B cell (primary cell): ENCODE data around the gene THADA. TPM values are rescaled to one million over a fixed set of nuclear protein-coding genes. Genes with fewer than 3 reads are reported as not detected.

Source experiments
- ATAC-seq: fragments of 200-7000 bp; cut with Tn5 transposase; one replicate; pipeline ENCODE4 v1.10.0; 2021; ENCODE audit warnings: low read depth, mild to moderate bottlenecking, moderate number of reproducible peaks, moderate library complexity
- CTCF ChIA-PET: fragments of 350-600 bp; sonication (Branson Sonifier 250); formaldehyde crosslinking; loops from one replicate; lab custom pipeline; 2021; ENCODE audit warnings: antibody characterized with exemption, inconsistent platforms; lab: Charles Lee
- POLR2A ChIA-PET: fragments of 350-600 bp; sonication (Branson Sonifier 250); formaldehyde crosslinking; loops from one replicate; lab custom pipeline; 2021; ENCODE audit warnings: antibody characterized with exemption; lab: Charles Lee
- DNase-seq: peaks from one replicate; pipeline ENCODE4 v3.0.0; 2013
- H2AFZ ChIP-seq: 2 replicates; pipeline ENCODE4 v1.6.1; 2012; ENCODE audit warnings: mild to moderate bottlenecking, low read depth, low read length; ENCODE audit not compliant: insufficient read depth, poor library complexity, severe bottlenecking
- H3K27ac ChIP-seq, 2 donors: 1 replicate in 1 of 2; 2 replicates in 1 of 2; pipeline ENCODE4 v1.5.1; 2012 to 2013; ENCODE audit warnings: low read length in 2 of 2, mild to moderate bottlenecking in 2 of 2, moderate library complexity in 1 of 2
- H3K27me3 ChIP-seq, 4 experiments: fragments of 200-600 bp in 1 of 4; sonication (generic) in 1 of 4; replicated peaks in 1 of 4; 1 replicate in 2 of 4; 2 replicates in 2 of 4; pipeline versions ENCODE4 v1.6.1 to v1.7.0; 2013 to 2016; ENCODE audit warnings: low read length in 3 of 4, mild to moderate bottlenecking in 2 of 4, mixed read lengths in 1 of 4, moderate library complexity in 1 of 4; ENCODE audit not compliant: insufficient read depth in 4 of 4, control insufficient read depth in 3 of 4; ENCODE audit errors: control extremely low read depth in 1 of 4
- H3K36me3 ChIP-seq, 2 experiments: replicated peaks in 1 of 2; 1 replicate in 1 of 2; 2 replicates in 1 of 2; pipeline versions ENCODE4 v1.6.1 to v1.7.1; 2013; ENCODE audit warnings: low read length in 1 of 2; ENCODE audit not compliant: insufficient read depth in 2 of 2, control insufficient read depth in 1 of 2; ENCODE audit errors: control extremely low read depth in 1 of 2, extremely low read depth in 1 of 2
- H3K4me1 ChIP-seq, 2 donors: fragments of 200-600 bp in 1 of 2; sonication (generic) in 1 of 2; 1 replicate in 1 of 2; 2 replicates in 1 of 2; pipeline versions ENCODE4 v1.5.1 to v1.6.1; 2013 to 2017; ENCODE audit warnings: low read length in 2 of 2; ENCODE audit not compliant: control insufficient read depth in 2 of 2, insufficient read depth in 2 of 2
- H3K4me2 ChIP-seq: replicated peaks from 2 replicates; pipeline ENCODE3; 2012; ENCODE audit warnings: mild to moderate bottlenecking, low read depth, low read length; ENCODE audit not compliant: poor library complexity, severe bottlenecking
- H3K4me3 ChIP-seq, 5 experiments: fragments of 200-600 bp in 1 of 5; sonication (generic) in 1 of 5; 1 replicate in 3 of 5; 2 replicates in 2 of 5; pipeline versions ENCODE4 v1.5.1 to v1.7.0; 2011 to 2016; ENCODE audit warnings: low read length in 4 of 5, mild to moderate bottlenecking in 4 of 5, low read depth in 2 of 5, control low read depth in 1 of 5, moderate library complexity in 1 of 5; ENCODE audit not compliant: insufficient read depth in 1 of 5; ENCODE audit errors: control extremely low read depth in 1 of 5, extremely low read depth in 1 of 5
- H3K79me2 ChIP-seq: fragments of 200-600 bp; sonication (generic); one replicate; pipeline ENCODE4 v1.6.0; 2016; ENCODE audit warnings: low read length; ENCODE audit not compliant: control insufficient read depth, insufficient read depth
- H3K9ac ChIP-seq: fragments of 200-600 bp; sonication (generic); 2 replicates; pipeline ENCODE4 v1.6.1; 2017; ENCODE audit warnings: mild to moderate bottlenecking, low read length, moderate library complexity
- H3K9me3 ChIP-seq, 3 donors: one replicate each; pipeline versions ENCODE4 v1.6.1 to v1.7.1; 2013; ENCODE audit warnings: low read length in 2 of 3; ENCODE audit not compliant: control insufficient read depth in 2 of 3, insufficient read depth in 1 of 3; ENCODE audit errors: control extremely low read depth in 1 of 3
- H4K20me1 ChIP-seq: 2 replicates; pipeline ENCODE4 v1.6.0; 2012; ENCODE audit warnings: mild to moderate bottlenecking, low read length; ENCODE audit not compliant: insufficient read depth, control insufficient read depth, poor library complexity, severe bottlenecking
- H3K27ac Mint-ChIP-seq: one replicate; pipeline ENCODE4 v1.8.0; 2021; ENCODE audit warnings: mixed read lengths
- H3K27me3 Mint-ChIP-seq: one replicate; pipeline ENCODE4 v1.8.0; 2021; ENCODE audit warnings: mixed read lengths
- H3K4me1 Mint-ChIP-seq: one replicate; pipeline ENCODE4 v1.8.0; 2021; ENCODE audit warnings: mixed read lengths
- H3K4me3 Mint-ChIP-seq: one replicate; pipeline ENCODE4 v1.8.0; 2021; ENCODE audit warnings: mixed read lengths
- H3K9me3 Mint-ChIP-seq: one replicate; pipeline ENCODE4 v1.8.0; 2022; ENCODE audit warnings: mixed read lengths; ENCODE audit not compliant: insufficient read depth
- EZH2 ChIP-seq: IDR thresholded peaks from 2 replicates; pipeline ENCODE4 v1.6.1; 2012; ENCODE audit warnings: borderline replicate concordance, low read depth, mild to moderate bottlenecking, moderate library complexity, low read length; ENCODE audit not compliant: insufficient read depth, poor library complexity, severe bottlenecking
- WGBS: methylation state at CpG from one replicate; pipeline ENCODE4 v1.1.5; 2013; ENCODE audit warnings: missing lambda C conversion rate; ENCODE audit not compliant: insufficient coverage; 5-methylcytosine and 5-hydroxymethylcytosine counted together
- intact Hi-C: fragments of 100-400 bp; cut with micrococcal nuclease; formaldehyde crosslinking; loops from one replicate; pipeline ENCODE4 v1.10.0; 2022
- polyA plus RNA-seq: library from polyadenylated mRNA; depleted of rRNA; stranded (reverse); fragments of >200 nt; gene quantifications from 2 replicates; pipeline ENCODE4 v1.2.3, GENCODE V29; 2012
- total RNA-seq, 2 donors: library from RNA; stranded (reverse); fragments of 120-200 nt in 1 of 2; gene quantifications; 1 replicate in 1 of 2; 2 replicates in 1 of 2; pipeline versions ENCODE4 v1.2.3 to v1.2.4, GENCODE V29; 2013 to 2022
- TF ChIP-seq, protein P1 (sequence below): fragments of 200-600 bp; IDR thresholded peaks from one replicate; pipeline ENCODE4 v1.8.0; 2022; ENCODE audit warnings: antibody characterized with exemption, mild to moderate bottlenecking

Gene THADA
- total and polyA plus RNA-seq, 2 donors (not counting 1 experiment from before 2014, with no cell fraction given), result 17.6 to 48.5 TPM

DNA sequence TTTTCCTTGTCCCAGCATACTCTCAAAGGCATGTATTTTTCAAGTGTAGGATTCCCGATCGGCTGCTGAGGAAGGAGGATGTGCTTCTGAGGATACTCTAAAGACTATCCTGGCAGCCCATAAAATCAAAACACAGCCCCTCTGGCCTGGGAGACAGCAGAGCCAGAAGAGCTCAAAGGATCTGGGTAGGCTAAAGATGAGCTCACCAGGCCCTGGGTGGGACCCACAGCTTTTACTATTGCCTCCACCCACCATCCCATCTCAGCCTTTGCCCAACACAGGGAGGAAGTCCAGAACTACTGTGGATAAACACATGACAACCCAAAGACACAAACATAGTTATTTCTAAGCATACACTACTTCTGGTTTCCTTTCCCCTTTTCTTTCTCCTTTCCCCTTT is 290.3 kb downstream of the THADA start:
- Histone ChIP-seq H4K20me1 (no peaks in the 10 kb centered on the region), H2AFZ (no peak overlapping the region), H3K27me3 (no peaks in the 10 kb centered on the region), H3K36me3 (peaks cover 1 to 11% of the 10 kb centered on the region in 2 experiments), H3K4me3 (no peak overlapping the region), H3K9ac (no peak overlapping the region), H3K79me2 (peaks cover 5% of the 10 kb centered on the region), H3K4me1 (no peaks in the 10 kb centered on the region), H3K4me2 (no peak overlapping the region), H3K27ac (no peak overlapping the region), H3K9me3 (no peaks in the 10 kb centered on the region)
- Mint-ChIP-seq H3K4me1 (no peaks in the 10 kb centered on the region), H3K9me3 (peaks cover 4% of the 10 kb centered on the region), H3K27ac (no peak overlapping the region), H3K27me3 (no peaks in the 10 kb centered on the region), H3K4me3 (no peak overlapping the region)
- CTCF ChIA-PET, result no interaction called here
- DNase-seq (no peak), ATAC-seq (no peak)
- no peak for TF ChIP-seq EZH2
- TF ChIP-seq, protein P1, sequence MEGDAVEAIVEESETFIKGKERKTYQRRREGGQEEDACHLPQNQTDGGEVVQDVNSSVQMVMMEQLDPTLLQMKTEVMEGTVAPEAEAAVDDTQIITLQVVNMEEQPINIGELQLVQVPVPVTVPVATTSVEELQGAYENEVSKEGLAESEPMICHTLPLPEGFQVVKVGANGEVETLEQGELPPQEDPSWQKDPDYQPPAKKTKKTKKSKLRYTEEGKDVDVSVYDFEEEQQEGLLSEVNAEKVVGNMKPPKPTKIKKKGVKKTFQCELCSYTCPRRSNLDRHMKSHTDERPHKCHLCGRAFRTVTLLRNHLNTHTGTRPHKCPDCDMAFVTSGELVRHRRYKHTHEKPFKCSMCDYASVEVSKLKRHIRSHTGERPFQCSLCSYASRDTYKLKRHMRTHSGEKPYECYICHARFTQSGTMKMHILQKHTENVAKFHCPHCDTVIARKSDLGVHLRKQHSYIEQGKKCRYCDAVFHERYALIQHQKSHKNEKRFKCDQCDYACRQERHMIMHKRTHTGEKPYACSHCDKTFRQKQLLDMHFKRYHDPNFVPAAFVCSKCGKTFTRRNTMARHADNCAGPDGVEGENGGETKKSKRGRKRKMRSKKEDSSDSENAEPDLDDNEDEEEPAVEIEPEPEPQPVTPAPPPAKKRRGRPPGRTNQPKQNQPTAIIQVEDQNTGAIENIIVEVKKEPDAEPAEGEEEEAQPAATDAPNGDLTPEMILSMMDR, result no peak
- 100% methylated on average over 1 of the region's 2 CpGs for whole genome bisulfite sequencing
- intact Hi-C loops, result no loop called here
- POLR2A ChIA-PET, result no interaction called here

GRCh38 chr2:43305012-43305411 is 290.8 kb downstream of the THADA start:
- TF ChIP-seq EZH2, result no peak
- TF ChIP-seq, protein P1, result no peak
- ChIA-PET POLR2A (no interaction called here), CTCF (no interaction called here)
- Histone ChIP-seq H3K27me3 (no peaks in the 10 kb centered on the region), H3K4me1 (no peaks in the 10 kb centered on the region), H3K36me3 (peaks cover 1 to 11% of the 10 kb centered on the region in 2 experiments), H3K4me2 (no peak overlapping the region), H3K4me3 (no peak overlapping the region), H3K27ac (no peak overlapping the region), H2AFZ (no peak overlapping the region), H3K79me2 (peaks cover 5% of the 10 kb centered on the region), H3K9ac (no peak overlapping the region), H4K20me1 (no peaks in the 10 kb centered on the region), H3K9me3 (no peaks in the 10 kb centered on the region)
- no peak overlapping the region for H3K4me3 Mint-ChIP-seq
- no peaks in the 10 kb centered on the region for H3K4me1 Mint-ChIP-seq
- H3K9me3 Mint-ChIP-seq, result peaks cover 4% of the 10 kb centered on the region
- ATAC-seq, result no peak
- no peak overlapping the region for H3K27ac Mint-ChIP-seq
- no CpG with 5 or more reads among the region's 2 CpGs for WGBS
- no peak for DNase-seq
- intact Hi-C loops, result no loop called here
- H3K27me3 Mint-ChIP-seq, result no peaks in the 10 kb centered on the region
